K562 (cell line): ENCODE measurements around the gene DCUN1D2. TPM values are rescaled to one million over a fixed set of nuclear protein-coding genes. Genes with fewer than 3 reads are reported as not detected.
A peak's percentile ranks its signal among the peaks of the same experiment; 100 is the strongest.

Source experiments
- ATAC-seq: fragments of 200-7000 bp; cut with Tn5 transposase; 3 replicates; pipeline ENCODE4 v1.9.1; 2020; ENCODE audit warnings: moderate library complexity
- BruUV-seq: library from RNA; stranded (reverse); fragments of 400-500 nt; replicated peaks from 2 replicates; lab custom pipeline; 2021; lab: Mats Ljungman, UMichigan
- CTCF ChIA-PET: fragments of 300-600 bp; formaldehyde crosslinking; extraction: SDS; loops from one replicate; lab custom pipeline; 2021; ENCODE audit warnings: low intra/inter-chr PET ratio; lab: Yijun Ruan, JAX
- POLR2A ChIA-PET: fragments of 300-600, 350-650 bp; sonication (Branson Sonifier 250); formaldehyde crosslinking; extraction: SDS; loops from one replicate; lab custom pipeline; 2021; ENCODE audit warnings: antibody characterized with exemption, inconsistent platforms; lab: Yijun Ruan, JAX
- DNase-seq, 4 experiments: peaks; one replicate each; pipeline versions ENCODE4 v3.0.0 to v3.0.0-alpha.2; 2011 to 2018; ENCODE audit warnings: low spot score in 3 of 4, mixed read lengths in 3 of 4; ENCODE audit errors: extremely low read depth in 1 of 4
- FAIRE-seq: peaks from 2 replicates; lab custom pipeline; 2011; peaks lifted over from hg19 to GRCh38; lab: Jason Lieb, UNC
- H2AFZ ChIP-seq: 2 replicates; pipeline ENCODE4 v1.6.0; 2011; ENCODE audit warnings: low read depth, low read length, control low read depth, inconsistent platforms
- H3K27ac ChIP-seq: fragments of 200-600 bp; 3 replicates; pipeline ENCODE4 v1.8.0; 2011; ENCODE audit warnings: low read depth, mild to moderate bottlenecking, control low read depth, inconsistent platforms, low read length, moderate library complexity, mixed read lengths; ENCODE audit errors: extremely low read depth
- H3K27me3 ChIP-seq, 2 experiments: fragments of 300-600 bp in 1 of 2; 2 replicates in 1 of 2; 3 replicates in 1 of 2; pipeline versions ENCODE4 v1.6.0 to v1.8.0; 2011; ENCODE audit warnings: inconsistent platforms in 2 of 2, low read length in 2 of 2, mild to moderate bottlenecking in 1 of 2, mixed read lengths in 1 of 2, moderate library complexity in 1 of 2; ENCODE audit not compliant: control insufficient read depth in 2 of 2, insufficient read depth in 2 of 2
- H3K36me3 ChIP-seq: fragments of 300-600 bp; 3 replicates; pipeline ENCODE4 v1.8.0; 2011; ENCODE audit warnings: mild to moderate bottlenecking, low read length, inconsistent platforms; ENCODE audit not compliant: control insufficient read depth, insufficient read depth
- H3K4me1 ChIP-seq, 2 experiments: fragments of 200-600 bp in 1 of 2; replicated peaks in 1 of 2; 2 replicates in 1 of 2; 3 replicates in 1 of 2; pipeline versions ENCODE4 v1.5.1 to v1.8.0; 2011; ENCODE audit warnings: inconsistent platforms in 2 of 2, low read length in 2 of 2, mild to moderate bottlenecking in 1 of 2, mixed read lengths in 1 of 2, moderate library complexity in 1 of 2; ENCODE audit not compliant: control insufficient read depth in 2 of 2, insufficient read depth in 2 of 2
- H3K4me2 ChIP-seq: 2 replicates; pipeline ENCODE4 v1.6.1; 2011; ENCODE audit warnings: low read length, control low read depth, inconsistent platforms, mixed read lengths; ENCODE audit not compliant: insufficient read depth
- H3K4me3 ChIP-seq: fragments of 200-600 bp; sonication (generic), shearing (Covaris generic); 2 replicates; pipeline ENCODE4 v1.5.1; 2016; ENCODE audit warnings: control low read depth, inconsistent platforms
- H3K79me2 ChIP-seq: fragments of 200-600 bp; 3 replicates; pipeline ENCODE4 v1.8.0; 2011; ENCODE audit warnings: low read length, inconsistent platforms; ENCODE audit not compliant: control insufficient read depth, insufficient read depth
- H3K9ac ChIP-seq, 2 experiments: 2 replicates each; pipeline versions ENCODE4 v1.6.0 to v1.6.1; 2011; ENCODE audit warnings: low read depth in 2 of 2, low read length in 2 of 2, control low read depth in 1 of 2, inconsistent platforms in 1 of 2, mild to moderate bottlenecking in 1 of 2, mixed read lengths in 1 of 2; ENCODE audit not compliant: insufficient read depth in 1 of 2
- H3K9me1 ChIP-seq: one replicate; pipeline ENCODE4 v1.6.0; 2011; ENCODE audit warnings: inconsistent platforms, mild to moderate bottlenecking, low read length, moderate library complexity; ENCODE audit not compliant: control insufficient read depth, insufficient read depth
- H3K9me3 ChIP-seq: replicated peaks from 2 replicates; pipeline ENCODE4 v1.5.1; 2011; ENCODE audit warnings: low read depth, low read length, inconsistent platforms; ENCODE audit not compliant: control insufficient read depth, insufficient read depth
- H4K20me1 ChIP-seq: replicated peaks from 2 replicates; pipeline ENCODE4 v1.6.1; 2011; ENCODE audit warnings: low read length, inconsistent platforms, mixed read lengths; ENCODE audit not compliant: control insufficient read depth, insufficient read depth
- FOXK1 ChIP-seq: sonication (generic); formaldehyde crosslinking; IDR thresholded peaks from 2 replicates; pipeline ENCODE4 v1.8.0; 2022; ENCODE audit warnings: missing genetic modification reagents, mild to moderate bottlenecking, borderline replicate concordance
- FOXP1 ChIP-seq: sonication (generic); formaldehyde crosslinking; IDR thresholded peaks from 2 replicates; pipeline ENCODE4 v1.8.0; 2022; ENCODE audit warnings: mild to moderate bottlenecking, missing genetic modification reagents
- HIVEP1 ChIP-seq: fragments of 250-450 bp; sonication (Bioruptor Pico); IDR thresholded peaks from 2 replicates; pipeline ENCODE4 v1.4.0; 2020; ENCODE audit warnings: mild to moderate bottlenecking
- HNRNPH1 ChIP-seq: fragments of 200-400 bp; formaldehyde crosslinking; optimal IDR thresholded peaks from 2 replicates; pipeline ENCODE3; 2017; ENCODE audit warnings: low read depth, mild to moderate bottlenecking, low read length, moderate library complexity
- HNRNPUL1 ChIP-seq: fragments of 200-400 bp; formaldehyde crosslinking; IDR thresholded peaks from 2 replicates; pipeline ENCODE4 v1.6.1; 2017; ENCODE audit warnings: low read length
- HOXB6 ChIP-seq: fragments of 250-450 bp; sonication (Bioruptor Pico); IDR thresholded peaks from 2 replicates; pipeline ENCODE4 v1.5.1; 2022; ENCODE audit warnings: mild to moderate bottlenecking, borderline replicate concordance
- IFI16 ChIP-seq: fragments of 250-450 bp; sonication (Bioruptor Pico); IDR thresholded peaks from 2 replicates; pipeline ENCODE4 v2.1.2; 2022; ENCODE audit warnings: mild to moderate bottlenecking, inconsistent platforms
- ILF3 ChIP-seq: fragments of 450-650 bp; IDR thresholded peaks from 2 replicates; pipeline ENCODE4 v1.6.1; 2018; ENCODE audit warnings: antibody characterized with exemption, mild to moderate bottlenecking, moderate library complexity, borderline replicate concordance
- PURB ChIP-seq: sonication (generic); formaldehyde crosslinking; IDR thresholded peaks from 2 replicates; pipeline ENCODE4 v1.9.0; 2021; ENCODE audit warnings: low read depth, mild to moderate bottlenecking, missing genetic modification reagents
- RAD21 ChIP-seq, 2 experiments: fragments of 250-450 bp in 1 of 2; fragments of 450-650 bp in 1 of 2; sonication (Bioruptor Pico) in 1 of 2; formaldehyde crosslinking in 1 of 2; IDR thresholded peaks in 1 of 2; conservative IDR thresholded peaks in 1 of 2; 2 replicates each; pipeline versions ENCODE4 v1.4.0 to v1.8.0; 2020 to 2022; ENCODE audit warnings: mild to moderate bottlenecking in 2 of 2, moderate library complexity in 1 of 2
- RAD51 ChIP-seq: fragments of 450-650 bp; IDR thresholded peaks from 2 replicates; pipeline ENCODE4 v1.7.1; 2016; ENCODE audit warnings: low read depth, mild to moderate bottlenecking, borderline replicate concordance
- ZBTB8A ChIP-seq: fragments of 450-650 bp; IDR thresholded peaks from 2 replicates; pipeline ENCODE4 v1.6.1; 2018; ENCODE audit warnings: mild to moderate bottlenecking, moderate library complexity; ENCODE audit not compliant: partially characterized antibody
- ZNF143 ChIP-seq: sonication (generic); formaldehyde crosslinking; IDR thresholded peaks from 2 replicates; pipeline ENCODE4 v1.9.0; 2022; ENCODE audit warnings: mild to moderate bottlenecking, missing genetic modification reagents
- ZNF41 ChIP-seq: fragments of 250-450 bp; sonication (Bioruptor Pico); conservative IDR thresholded peaks from 2 replicates; pipeline ENCODE4 v1.4.0; 2020; ENCODE audit warnings: mild to moderate bottlenecking
- WGBS: fragments of 100-300 bp; shearing (Covaris generic); methylation state at CpG from one replicate; pipeline ENCODE4 v1.1.6; 2016; ENCODE audit warnings: low coverage, mixed read lengths; ENCODE audit not compliant: insufficient coverage; ENCODE audit errors: missing lambda C conversion rate; 5-methylcytosine and 5-hydroxymethylcytosine counted together
- in situ Hi-C: fragments of 300-500 bp; cut with MboI; formaldehyde crosslinking; loops from 4 replicates; pipeline ENCODE4 v1.15.0; 2018; ENCODE audit warnings: inconsistent platforms, mixed read lengths
- intact Hi-C: fragments of 100-400 bp; cut with micrococcal nuclease; formaldehyde crosslinking; loops from 2 replicates; pipeline ENCODE4 v1.14.2; 2022
- polyA plus RNA-seq, 8 experiments: library from polyadenylated mRNA; depleted of rRNA in 4 of 8; stranded (reverse) in 5 of 8; unstranded in 3 of 8; fragments of >200 nt; fragmentation: Nextera tagmentation in 2 of 8; fragmentation: Illumina TruSeq in 1 of 8; extraction: Ambion mirVana in 2 of 8; extraction: Trizol in 1 of 8; gene quantifications; 2 replicates each; pipeline versions ENCODE4 v1.2.1 to v1.2.3, GENCODE V29; 2011 to 2014; ENCODE audit warnings: inconsistent platforms in 1 of 8, missing spikeins in 1 of 8
- total RNA-seq, 7 experiments: library from RNA; depleted of rRNA in 6 of 7; stranded (reverse); fragments of >200 nt in 6 of 7; fragmentation: Illumina TruSeq in 2 of 7; extraction: Trizol in 2 of 7; gene quantifications; 2 replicates each; pipeline versions ENCODE4 v1.2.1 to v1.2.3, GENCODE V29; 2011 to 2021; ENCODE audit warnings: low replicate concordance in 1 of 7
- TF ChIP-seq, protein P1 (sequence below): fragments of 250-450 bp; sonication (Bioruptor Pico); IDR thresholded peaks from 2 replicates; pipeline ENCODE4 v1.8.0; 2021; ENCODE audit warnings: mild to moderate bottlenecking, moderate library complexity
- TF ChIP-seq, protein P2 (sequence below): fragments of 450-650 bp; IDR thresholded peaks from 2 replicates; pipeline ENCODE4 v1.6.1; 2018; ENCODE audit warnings: mild to moderate bottlenecking, low read depth; ENCODE audit not compliant: partially characterized antibody
- TF ChIP-seq, protein P3 (sequence below): sonication (generic); formaldehyde crosslinking; IDR thresholded peaks from 2 replicates; pipeline ENCODE4 v1.9.0; 2022; ENCODE audit warnings: mild to moderate bottlenecking, missing genetic modification reagents
- TF ChIP-seq, protein P4 (sequence below): IDR thresholded peaks from 2 replicates; pipeline ENCODE4 v1.6.1; 2014; ENCODE audit warnings: antibody characterized with exemption

The DCUN1D2 gene
- total and polyA plus RNA-seq, 9 of the 15 experiments (the other 6 are each of a cell fraction or from before 2014, with no cell fraction given), result 2.1 to 16.8 (median 11.1) TPM

DNA sequence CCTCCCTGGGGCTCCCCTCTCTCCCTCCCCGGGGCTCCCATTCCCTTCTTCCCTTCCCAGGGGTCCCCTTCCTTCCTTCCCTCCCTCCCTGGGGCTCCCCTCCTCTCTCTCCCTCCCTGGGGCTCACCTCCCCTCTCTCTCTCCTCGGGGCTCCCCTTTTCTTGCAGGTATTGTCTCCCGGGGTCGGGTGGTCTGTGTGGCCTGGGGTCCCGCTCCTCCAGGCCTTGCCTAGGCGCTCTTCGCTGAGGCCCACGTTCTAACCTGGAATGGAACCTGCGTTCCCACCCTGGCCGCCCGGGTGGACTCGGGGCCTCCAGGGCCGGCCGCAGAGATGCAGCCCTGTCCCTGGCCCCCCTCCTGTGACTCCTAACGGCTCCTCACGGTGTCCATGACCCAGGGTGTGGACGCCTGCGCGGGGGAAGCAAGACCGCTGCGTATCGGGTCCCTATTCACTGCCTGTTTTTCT, 940 bp upstream of the DCUN1D2 start:
- Histone ChIP-seq H3K27ac (peak overlapping the region; percentile 88), H3K9me1 (peaks cover 6% of the 10 kb centered on the region), H3K4me2 (peak overlapping the region; percentile 71), H3K4me1 (peaks cover 15 to 36% of the 10 kb centered on the region in 2 experiments), H3K27me3 (no peaks in the 10 kb centered on the region), H3K79me2 (peaks cover 95% of the 10 kb centered on the region), H3K9ac (peak overlapping the region; percentile 87 to 93), H4K20me1 (no peaks in the 10 kb centered on the region; the same call in none of the 2 replicates), H2AFZ (peak overlapping the region; percentile 50; the same call in 1 of the 2 replicates), H3K9me3 (no peaks in the 10 kb centered on the region), H3K4me3 (peak overlapping the region; percentile 89), H3K36me3 (peaks cover 40% of the 10 kb centered on the region; the same call in 2 of the 3 replicates)
- in situ Hi-C loops, result loop anchor here (10.0 kb wide), 1 partner anchor 233 kb away; no protein-coding TSS in a partner anchor
- CTCF ChIA-PET, result no interaction called here
- intact Hi-C loops, result no loop called here
- BruUV-seq, result no TSS peak
- WGBS, result under 1% methylated on average over 14 of the region's 22 CpGs
- FAIRE-seq (no peak), DNase-seq (peak; percentile 16 to 68 (median 44)), ATAC-seq (peak; percentile 70)
- POLR2A ChIA-PET, result no interaction called here
- TF ChIP-seq FOXP1 (CRISPR knock-in tag) (no peak), HNRNPH1 (no peak), PURB (CRISPR knock-in tag) (no peak), ZBTB8A (no peak), HIVEP1 (CRISPR knock-in tag) (no peak), RAD51 (no peak), HOXB6 (CRISPR knock-in tag) (no peak), ZNF41 (no peak), FOXK1 (CRISPR knock-in tag) (no peak), ZNF143 (CRISPR knock-in tag) (no peak), IFI16 (no peak), HNRNPUL1 (no peak), ILF3 (no peak), RAD21 (CRISPR knock-in tag; conservative IDR thresholded peaks at IDR 0.05 in 1 of 2, IDR thresholded peaks at IDR 0.05 in 1 of 2) (no peak)
- TF ChIP-seq, protein P1, sequence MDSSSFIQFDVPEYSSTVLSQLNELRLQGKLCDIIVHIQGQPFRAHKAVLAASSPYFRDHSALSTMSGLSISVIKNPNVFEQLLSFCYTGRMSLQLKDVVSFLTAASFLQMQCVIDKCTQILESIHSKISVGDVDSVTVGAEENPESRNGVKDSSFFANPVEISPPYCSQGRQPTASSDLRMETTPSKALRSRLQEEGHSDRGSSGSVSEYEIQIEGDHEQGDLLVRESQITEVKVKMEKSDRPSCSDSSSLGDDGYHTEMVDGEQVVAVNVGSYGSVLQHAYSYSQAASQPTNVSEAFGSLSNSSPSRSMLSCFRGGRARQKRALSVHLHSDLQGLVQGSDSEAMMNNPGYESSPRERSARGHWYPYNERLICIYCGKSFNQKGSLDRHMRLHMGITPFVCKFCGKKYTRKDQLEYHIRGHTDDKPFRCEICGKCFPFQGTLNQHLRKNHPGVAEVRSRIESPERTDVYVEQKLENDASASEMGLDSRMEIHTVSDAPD (CRISPR knock-in tag), result no peak
- TF ChIP-seq, protein P2, sequence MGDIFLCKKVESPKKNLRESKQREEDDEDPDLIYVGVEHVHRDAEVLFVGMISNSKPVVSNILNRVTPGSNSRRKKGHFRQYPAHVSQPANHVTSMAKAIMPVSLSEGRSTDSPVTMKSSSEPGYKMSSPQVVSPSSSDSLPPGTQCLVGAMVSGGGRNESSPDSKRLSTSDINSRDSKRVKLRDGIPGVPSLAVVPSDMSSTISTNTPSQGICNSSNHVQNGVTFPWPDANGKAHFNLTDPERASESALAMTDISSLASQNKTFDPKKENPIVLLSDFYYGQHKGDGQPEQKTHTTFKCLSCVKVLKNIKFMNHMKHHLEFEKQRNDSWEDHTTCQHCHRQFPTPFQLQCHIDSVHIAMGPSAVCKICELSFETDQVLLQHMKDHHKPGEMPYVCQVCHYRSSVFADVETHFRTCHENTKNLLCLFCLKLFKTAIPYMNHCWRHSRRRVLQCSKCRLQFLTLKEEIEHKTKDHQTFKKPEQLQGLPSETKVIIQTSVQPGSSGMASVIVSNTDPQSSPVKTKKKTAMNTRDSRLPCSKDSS, result no peak
- TF ChIP-seq, protein P3, sequence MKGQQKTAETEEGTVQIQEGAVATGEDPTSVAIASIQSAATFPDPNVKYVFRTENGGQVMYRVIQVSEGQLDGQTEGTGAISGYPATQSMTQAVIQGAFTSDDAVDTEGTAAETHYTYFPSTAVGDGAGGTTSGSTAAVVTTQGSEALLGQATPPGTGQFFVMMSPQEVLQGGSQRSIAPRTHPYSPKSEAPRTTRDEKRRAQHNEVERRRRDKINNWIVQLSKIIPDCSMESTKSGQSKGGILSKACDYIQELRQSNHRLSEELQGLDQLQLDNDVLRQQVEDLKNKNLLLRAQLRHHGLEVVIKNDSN (CRISPR knock-in tag), result no peak
- TF ChIP-seq, protein P4, sequence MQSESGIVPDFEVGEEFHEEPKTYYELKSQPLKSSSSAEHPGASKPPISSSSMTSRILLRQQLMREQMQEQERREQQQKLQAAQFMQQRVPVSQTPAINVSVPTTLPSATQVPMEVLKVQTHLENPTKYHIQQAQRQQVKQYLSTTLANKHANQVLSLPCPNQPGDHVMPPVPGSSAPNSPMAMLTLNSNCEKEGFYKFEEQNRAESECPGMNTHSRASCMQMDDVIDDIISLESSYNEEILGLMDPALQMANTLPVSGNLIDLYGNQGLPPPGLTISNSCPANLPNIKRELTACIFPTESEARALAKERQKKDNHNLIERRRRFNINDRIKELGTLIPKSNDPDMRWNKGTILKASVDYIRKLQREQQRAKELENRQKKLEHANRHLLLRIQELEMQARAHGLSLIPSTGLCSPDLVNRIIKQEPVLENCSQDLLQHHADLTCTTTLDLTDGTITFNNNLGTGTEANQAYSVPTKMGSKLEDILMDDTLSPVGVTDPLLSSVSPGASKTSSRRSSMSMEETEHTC, result no peak
